GM12878 (cell line): Measurements from ENCODE around the gene ATP8A1. TPM values are rescaled to one million over a fixed set of nuclear protein-coding genes. Genes with fewer than 3 reads are reported as not detected.

Source experiments
- ATAC-seq: fragments of 200-7000 bp; cut with Tn5 transposase; 3 replicates; pipeline ENCODE4 v1.9.1; 2020; ENCODE audit warnings: mild to moderate bottlenecking, moderate library complexity
- BruUV-seq: library from RNA; stranded (reverse); fragments of 400-500 nt; replicated peaks from 2 replicates; lab custom pipeline; 2021; lab: Mats Ljungman, UMichigan
- CTCF ChIA-PET: fragments of 300-600 bp; sonication (Branson Sonifier 250); formaldehyde crosslinking; extraction: SDS; loops from one replicate; lab custom pipeline; 2021; ENCODE audit warnings: inconsistent platforms; lab: Yijun Ruan, JAX
- POLR2A ChIA-PET: fragments of 350-600 bp; formaldehyde crosslinking; extraction: SDS; loops from one replicate; lab custom pipeline; 2021; ENCODE audit warnings: inconsistent platforms; lab: Charles Lee
- RAD21 ChIA-PET: fragments of 300-600 bp; sonication (Branson Sonifier 250); formaldehyde crosslinking; loops from one replicate; lab custom pipeline; 2023; ENCODE audit warnings: antibody characterized with exemption; ENCODE audit not compliant: unreplicated experiment; lab: Charles Lee
- SMC1A ChIA-PET: fragments of 300-600 bp; sonication (Branson Sonifier 250); formaldehyde crosslinking; loops from one replicate; lab custom pipeline; 2023; ENCODE audit not compliant: unreplicated experiment, uncharacterized antibody; lab: Charles Lee
- DNase-seq: peaks from one replicate; pipeline ENCODE4 v3.0.0-alpha.2; 2011; ENCODE audit warnings: low read depth, low spot score
- FAIRE-seq: peaks from 3 replicates; lab custom pipeline; 2011; peaks lifted over from hg19 to GRCh38; lab: Jason Lieb, UNC
- H2AFZ ChIP-seq: 2 replicates; pipeline ENCODE4 v1.6.0; 2011; ENCODE audit warnings: low read depth, low read length, control low read depth; ENCODE audit not compliant: control insufficient read depth
- H3K27ac ChIP-seq: 2 replicates; pipeline ENCODE4 v1.5.1; 2011; ENCODE audit warnings: control low read depth; ENCODE audit not compliant: control insufficient read depth, insufficient read depth
- H3K27me3 ChIP-seq, 2 experiments: replicated peaks in 1 of 2; 2 replicates each; pipeline versions ENCODE4 v1.6.0 to v1.6.1; 2011; ENCODE audit warnings: low read length in 1 of 2; ENCODE audit not compliant: control insufficient read depth in 2 of 2, insufficient read depth in 2 of 2
- H3K36me3 ChIP-seq, 2 experiments: 2 replicates each; pipeline ENCODE4 v1.5.1; 2011; ENCODE audit warnings: low read length in 1 of 2; ENCODE audit not compliant: control insufficient read depth in 2 of 2, insufficient read depth in 2 of 2
- H3K4me1 ChIP-seq: 2 replicates; pipeline ENCODE4 v1.6.1; 2011; ENCODE audit warnings: mild to moderate bottlenecking, low read length, moderate library complexity, mixed read lengths; ENCODE audit not compliant: control insufficient read depth, insufficient read depth
- H3K4me2 ChIP-seq: 2 replicates; pipeline ENCODE4 v1.6.0; 2011; ENCODE audit warnings: control low read depth; ENCODE audit not compliant: control insufficient read depth, insufficient read depth
- H3K4me3 ChIP-seq: fragments of 200-600 bp; sonication (generic); 2 replicates; pipeline ENCODE4 v1.5.1; 2016
- H3K79me2 ChIP-seq: 2 replicates; pipeline ENCODE4 v1.6.0; 2011; ENCODE audit warnings: low read length; ENCODE audit not compliant: control insufficient read depth, insufficient read depth
- H3K9ac ChIP-seq: 2 replicates; pipeline ENCODE4 v1.8.0; 2011; ENCODE audit warnings: low read length, control low read depth, mixed read lengths; ENCODE audit not compliant: control insufficient read depth, insufficient read depth
- H3K9me3 ChIP-seq: replicated peaks from 3 replicates; pipeline ENCODE4 v1.5.1; 2011; ENCODE audit warnings: mild to moderate bottlenecking, low read length; ENCODE audit not compliant: control insufficient read depth, insufficient read depth
- H4K20me1 ChIP-seq: 2 replicates; pipeline ENCODE4 v1.6.0; 2011; ENCODE audit not compliant: control insufficient read depth, insufficient read depth
- CUX1 ChIP-seq: IDR thresholded peaks from 2 replicates; pipeline ENCODE4 v1.6.1; 2012; ENCODE audit warnings: improper control_type of control experiment, low read depth, low read length; ENCODE audit not compliant: insufficient replicate concordance
- SMARCA5 ChIP-seq: fragments of 450-650 bp; IDR thresholded peaks from 2 replicates; pipeline ENCODE4 v1.6.1; 2017; ENCODE audit warnings: mild to moderate bottlenecking
- WGBS: methylation state at CpG from one replicate; pipeline ENCODE4 v1.1.6; 2016; ENCODE audit warnings: low lambda C conversion rate; ENCODE audit not compliant: insufficient replicate concordance, insufficient coverage; ENCODE audit errors: missing lambda C conversion rate; 5-methylcytosine and 5-hydroxymethylcytosine counted together
- in situ Hi-C: fragments of 300-500 bp; cut with MboI; formaldehyde crosslinking; loops from 9 replicates; pipeline ENCODE4 v1.14.3; 2018; ENCODE audit warnings: mixed read lengths
- intact Hi-C: fragments of 100-400 bp; cut with micrococcal nuclease; formaldehyde crosslinking; loops from one replicate; pipeline ENCODE4 v1.14.2; 2022; ENCODE audit not compliant: unreplicated experiment
- polyA plus RNA-seq, 11 experiments: library from polyadenylated mRNA; depleted of rRNA in 4 of 11; unstranded in 6 of 11; stranded (reverse) in 5 of 11; fragments of >200 nt; fragmentation: Nextera tagmentation in 4 of 11; fragmentation: Illumina TruSeq in 1 of 11; extraction: Ambion mirVana in 4 of 11; extraction: Trizol in 1 of 11; gene quantifications; 1 replicate in 1 of 11; 2 replicates in 10 of 11; pipeline versions ENCODE4 v1.2.1 to v1.2.3, GENCODE V29; 2011 to 2016; ENCODE audit warnings: inconsistent platforms in 2 of 11, missing spikeins in 2 of 11, low read depth in 1 of 11
- total RNA-seq, 4 experiments: library from RNA; depleted of rRNA in 3 of 4; stranded (reverse); fragments of >200 nt in 3 of 4; fragmentation: Illumina TruSeq in 1 of 4; extraction: Trizol in 1 of 4; gene quantifications; 2 replicates each; pipeline versions ENCODE4 v1.2.1 to v1.2.3, GENCODE V29; 2013 to 2021

ATP8A1 gene
- total and polyA plus RNA-seq, 10 of the 15 experiments (the other 5 are each of a cell fraction or from before 2014, with no cell fraction given): 9.0 to 116 (median 37.3) TPM

GRCh38 chr4:42628740-42629139 is 28.2 kb downstream of the ATP8A1 start:
- TSS peak; percentile 89 for BruUV-seq
- POLR2A ChIA-PET: interaction anchor here (1.0 to 15.0 kb wide), 6 partner anchors 9 to 28 kb away, joined by 3 to 254 read pairs (median 13); partner anchors contain the start of gene ATP8A1
- SMC1A ChIA-PET: interaction anchor here (0.9 to 20.0 kb wide), 9 partner anchors 9 to 113 kb away, joined by 3 to 478 read pairs (median 6); partner anchors contain the start of gene ATP8A1

More at GRCh38 chr4:42628740-42629139, 28.2 kb downstream of the ATP8A1 start:
- Histone ChIP-seq H3K4me2 (peak overlapping the region; percentile 82), H2AFZ (peak overlapping the region; percentile 34), H3K36me3 (peaks cover 0 to 3% of the 10 kb centered on the region in 2 experiments; a peak in 2 of 4 replicates), H3K9me3 (no peaks in the 10 kb centered on the region), H3K9ac (peak overlapping the region; percentile 52), H3K79me2 (peaks cover 63% of the 10 kb centered on the region), H3K27me3 (no peaks in the 10 kb centered on the region), H3K4me1 (peaks cover 36% of the 10 kb centered on the region), H4K20me1 (no peaks in the 10 kb centered on the region), H3K27ac (peak overlapping the region; percentile 79), H3K4me3 (no peak overlapping the region; the same call in 1 of the 2 replicates)
- FAIRE-seq (no peak), DNase-seq (no peak), ATAC-seq (no peak)
- TF ChIP-seq CUX1 (no peak), SMARCA5 (peak; percentile 31; the same call in 1 of the 2 replicates)
- WGBS: 63% methylated on average over 4 of the region's 4 CpGs
- in situ Hi-C loops: loop anchor here (25.0 kb wide), 1 partner anchor 1966 kb away; no protein-coding TSS in a partner anchor
- ChIA-PET CTCF (interaction anchor here (1.0 to 14.7 kb wide), 6 partner anchors 8 to 60 kb away, joined by 3 to 113 read pairs (median 6); partner anchors contain the start of gene ATP8A1), RAD21 (interaction anchor here (1.0 to 4.3 kb wide), 12 partner anchors 8 to 50 kb away, joined by 3 to 71 read pairs (median 8); partner anchors contain the start of gene ATP8A1)
- intact Hi-C loops: loop anchor here (1.0 to 2.0 kb wide), 2 partner anchors 11 to 28 kb away; partner anchors contain the start of gene ATP8A1
